Mesenchymal stem cell (in vitro differentiated cells and primary cell): ENCODE measurements around the gene PLA1A.

Source experiments
- DNase-seq: peaks from one replicate; pipeline ENCODE4 v3.0.0-alpha.2; 2013
- H2AFZ ChIP-seq: one replicate; pipeline ENCODE4 v1.6.1; 2013; ENCODE audit warnings: low read depth, mild to moderate bottlenecking, control low read depth, inconsistent platforms, low read length, moderate library complexity
- H2AK5ac ChIP-seq: 2 replicates; pipeline ENCODE4 v1.6.1; 2013; ENCODE audit warnings: low read length, moderate library complexity, mild to moderate bottlenecking, inconsistent platforms; ENCODE audit not compliant: severe bottlenecking
- H2BK120ac ChIP-seq: one replicate; pipeline ENCODE4 v1.6.1; 2013; ENCODE audit warnings: low read depth, mild to moderate bottlenecking, inconsistent platforms, low read length, moderate library complexity
- H2BK12ac ChIP-seq, 2 experiments: one replicate each; pipeline ENCODE4 v1.6.1; 2013; ENCODE audit warnings: inconsistent platforms in 2 of 2, low read length in 2 of 2, mild to moderate bottlenecking in 2 of 2, moderate library complexity in 2 of 2, control low read depth in 1 of 2
- H2BK15ac ChIP-seq: one replicate; pipeline ENCODE4 v1.6.1; 2013; ENCODE audit warnings: mild to moderate bottlenecking, low read depth, inconsistent platforms; ENCODE audit not compliant: poor library complexity, severe bottlenecking
- H2BK5ac ChIP-seq: 2 replicates; pipeline ENCODE4 v1.6.1; 2013; ENCODE audit warnings: low read depth, mild to moderate bottlenecking, low read length, control low read depth, inconsistent platforms; ENCODE audit not compliant: poor library complexity, severe bottlenecking
- H3K14ac ChIP-seq, 2 experiments: one replicate each; pipeline ENCODE4 v1.6.1; 2013; ENCODE audit warnings: inconsistent platforms in 2 of 2, low read length in 2 of 2, control low read depth in 1 of 2, mild to moderate bottlenecking in 1 of 2, moderate library complexity in 1 of 2
- H3K18ac ChIP-seq, 2 experiments: one replicate each; pipeline ENCODE4 v1.6.1; 2013; ENCODE audit warnings: inconsistent platforms in 2 of 2, low read length in 2 of 2, control low read depth in 1 of 2, low read depth in 1 of 2, mild to moderate bottlenecking in 1 of 2
- H3K23ac ChIP-seq, 2 experiments: one replicate each; pipeline ENCODE4 v1.6.1; 2013; ENCODE audit warnings: inconsistent platforms in 2 of 2, low read length in 2 of 2, mild to moderate bottlenecking in 2 of 2, moderate library complexity in 2 of 2, control low read depth in 1 of 2
- H3K27ac ChIP-seq: 2 replicates; pipeline ENCODE4 v1.5.1; 2013; ENCODE audit warnings: mild to moderate bottlenecking, moderate library complexity, low read length, control low read depth, inconsistent platforms; ENCODE audit not compliant: poor library complexity, severe bottlenecking
- H3K27me3 ChIP-seq, 2 experiments: 2 replicates each; pipeline versions ENCODE4 v1.6.1 to v1.7.0; 2013; ENCODE audit warnings: low read length in 2 of 2, mild to moderate bottlenecking in 2 of 2, moderate library complexity in 2 of 2, control low read depth in 1 of 2, inconsistent platforms in 1 of 2; ENCODE audit not compliant: control insufficient read depth in 1 of 2, insufficient read depth in 1 of 2
- H3K36me3 ChIP-seq, 2 experiments: 2 replicates each; pipeline versions ENCODE4 v1.6.1 to v1.7.0; 2013; ENCODE audit warnings: low read length in 2 of 2, control low read depth in 1 of 2, inconsistent platforms in 1 of 2, low read depth in 1 of 2, mild to moderate bottlenecking in 1 of 2; ENCODE audit not compliant: insufficient read depth in 2 of 2, control insufficient read depth in 1 of 2
- H3K4ac ChIP-seq, 2 experiments: one replicate each; pipeline ENCODE4 v1.6.1; 2013; ENCODE audit warnings: inconsistent platforms in 2 of 2, low read length in 2 of 2, mild to moderate bottlenecking in 2 of 2, moderate library complexity in 2 of 2, control low read depth in 1 of 2, low read depth in 1 of 2
- H3K4me1 ChIP-seq: 2 replicates; pipeline ENCODE4 v1.6.1; 2013; ENCODE audit warnings: low read depth, low read length, control low read depth; ENCODE audit not compliant: control insufficient read depth, insufficient read depth
- H3K4me2 ChIP-seq: 2 replicates; pipeline ENCODE4 v1.6.1; 2013; ENCODE audit warnings: low read length, mild to moderate bottlenecking, inconsistent platforms; ENCODE audit not compliant: poor library complexity, severe bottlenecking
- H3K4me3 ChIP-seq, 2 experiments: 2 replicates each; pipeline versions ENCODE4 v1.5.1 to v1.7.0; 2013; ENCODE audit warnings: low read length in 2 of 2, mild to moderate bottlenecking in 2 of 2, control low read depth in 1 of 2, low read depth in 1 of 2; ENCODE audit not compliant: insufficient read depth in 1 of 2
- H3K79me1 ChIP-seq: replicated peaks from 2 replicates; pipeline ENCODE4 v1.6.1; 2013; ENCODE audit warnings: mild to moderate bottlenecking, control low read depth, low read length, inconsistent platforms; ENCODE audit not compliant: poor library complexity, severe bottlenecking
- H3K9ac ChIP-seq: 2 replicates; pipeline ENCODE4 v1.7.0; 2013; ENCODE audit warnings: mild to moderate bottlenecking, low read length, moderate library complexity
- H3K9me3 ChIP-seq: 2 replicates; pipeline ENCODE4 v1.7.0; 2013; ENCODE audit warnings: mild to moderate bottlenecking, low read length; ENCODE audit not compliant: control insufficient read depth
- H4K8ac ChIP-seq: one replicate; pipeline ENCODE4 v1.6.1; 2013; ENCODE audit warnings: inconsistent platforms, mild to moderate bottlenecking, low read length, moderate library complexity
- H4K91ac ChIP-seq: one replicate; pipeline ENCODE4 v1.6.1; 2013; ENCODE audit warnings: mild to moderate bottlenecking, low read length, inconsistent platforms
- WGBS: methylation state at CpG from one replicate; pipeline ENCODE4 v1.1.7; 2013; ENCODE audit warnings: mixed read lengths; 5-methylcytosine and 5-hydroxymethylcytosine counted together

Gene PLA1A

DNA sequence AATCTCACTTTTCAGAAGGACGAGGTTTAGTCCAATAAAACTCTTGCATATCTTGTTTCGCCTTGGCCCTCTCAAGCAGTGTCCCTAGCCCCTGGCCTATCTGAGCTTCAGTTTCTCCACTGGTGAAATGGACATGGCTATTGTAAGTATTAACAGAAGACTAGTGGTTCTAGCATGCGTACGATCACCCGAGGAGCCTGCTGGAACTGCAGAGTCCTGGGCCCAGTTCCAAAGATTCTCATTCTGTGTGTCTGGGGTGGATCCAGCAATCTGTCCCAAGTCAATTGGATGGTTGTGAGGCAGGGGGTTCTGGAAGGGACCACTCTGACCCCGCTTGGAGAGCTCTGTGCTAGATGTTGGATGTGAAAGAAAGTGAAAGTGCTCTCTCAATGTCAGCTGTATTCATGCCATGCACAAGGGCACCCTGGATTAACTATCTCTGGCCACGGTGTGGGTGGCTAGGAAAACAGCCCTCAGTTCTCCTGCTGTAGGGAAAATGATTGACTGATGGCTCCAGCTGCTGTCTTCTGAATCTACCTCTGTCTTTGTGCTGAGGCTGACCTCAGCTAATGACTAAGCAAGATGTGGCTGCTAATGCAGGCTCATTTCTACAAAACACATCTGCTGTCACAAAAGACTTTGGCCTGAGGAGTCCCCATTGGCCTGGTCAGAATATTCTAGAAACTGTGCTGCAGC is 1.9 kb upstream of the PLA1A start:
- H3K27ac ChIP-seq: no peak overlapping the region

DNA sequence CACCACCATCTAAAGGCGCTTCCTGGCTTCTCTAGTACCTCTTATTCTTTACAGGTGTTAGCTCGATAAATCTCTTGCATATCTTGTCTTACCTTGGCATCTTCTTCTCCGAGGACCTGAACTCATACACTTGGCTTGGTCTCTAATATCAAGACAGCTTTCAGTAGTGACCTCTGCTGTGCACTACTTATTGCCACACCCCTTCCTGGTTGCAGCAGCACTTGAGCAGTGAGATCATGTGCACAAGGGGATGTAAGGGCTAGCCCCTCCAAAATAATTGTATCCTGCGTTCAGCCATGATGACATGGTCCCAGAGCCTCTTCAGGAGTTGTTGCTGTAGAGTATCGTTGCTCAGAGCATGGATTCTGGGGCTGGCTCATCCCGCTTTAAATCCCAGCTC is 1.3 kb upstream of the PLA1A start:
- H3K27ac ChIP-seq: no peak overlapping the region
- no peak overlapping the region for H2BK5ac ChIP-seq
- DNase-seq: no peak
- H4K8ac ChIP-seq: no peak overlapping the region
- H3K14ac ChIP-seq: no peak overlapping the region
- H3K23ac ChIP-seq: no peak overlapping the region
- no peak overlapping the region for H2BK15ac ChIP-seq
- 90% methylated on average over 5 of the region's 6 CpGs for WGBS
- H2AFZ ChIP-seq: no peak overlapping the region
- no peak overlapping the region for H3K4me2 ChIP-seq
- H3K9ac ChIP-seq: no peak overlapping the region
- no peak overlapping the region for H2AK5ac ChIP-seq
- H3K36me3 ChIP-seq: no peaks in the 10 kb centered on the region
- H3K18ac ChIP-seq: no peak overlapping the region
- H3K4ac ChIP-seq: no peak overlapping the region
- H3K4me3 ChIP-seq: peak overlapping the region in 1 of 2 experiments; percentile 71
- H3K79me1 ChIP-seq: peaks cover 2% of the 10 kb centered on the region
- H2BK12ac ChIP-seq: no peak overlapping the region
- H2BK120ac ChIP-seq: no peak overlapping the region
- no peak overlapping the region for H4K91ac ChIP-seq
- H3K9me3 ChIP-seq: no peaks in the 10 kb centered on the region
- peaks cover 21% of the 10 kb centered on the region for H3K4me1 ChIP-seq
- no peaks in the 10 kb centered on the region for H3K27me3 ChIP-seq

More for the DNA sequence above, 1.9 kb upstream of the PLA1A start:
- no peak for DNase-seq
- no peak overlapping the region for H3K23ac ChIP-seq
- H4K91ac ChIP-seq: no peak overlapping the region
- peaks cover 2% of the 10 kb centered on the region for H3K79me1 ChIP-seq
- no peak overlapping the region for H2BK15ac ChIP-seq
- H2BK5ac ChIP-seq: no peak overlapping the region
- H3K14ac ChIP-seq: no peak overlapping the region
- no peak overlapping the region for H4K8ac ChIP-seq
- no peak overlapping the region for H3K18ac ChIP-seq
- no peaks in the 10 kb centered on the region for H3K36me3 ChIP-seq
- H2AFZ ChIP-seq: no peak overlapping the region
- no peak overlapping the region for H3K4ac ChIP-seq
- H3K4me1 ChIP-seq: peaks cover 20% of the 10 kb centered on the region
- peak overlapping the region; percentile 56 for H3K9ac ChIP-seq
- peak overlapping the region in 1 of 2 experiments; percentile 71 for H3K4me3 ChIP-seq
- peak overlapping the region; percentile 17 for H2AK5ac ChIP-seq
- H3K27me3 ChIP-seq: no peaks in the 10 kb centered on the region
- no peaks in the 10 kb centered on the region for H3K9me3 ChIP-seq
- no peak overlapping the region for H2BK12ac ChIP-seq
- H2BK120ac ChIP-seq: no peak overlapping the region
- 96% methylated on average over 7 of the region's 7 CpGs for WGBS
- no peak overlapping the region for H3K4me2 ChIP-seq

DNA sequence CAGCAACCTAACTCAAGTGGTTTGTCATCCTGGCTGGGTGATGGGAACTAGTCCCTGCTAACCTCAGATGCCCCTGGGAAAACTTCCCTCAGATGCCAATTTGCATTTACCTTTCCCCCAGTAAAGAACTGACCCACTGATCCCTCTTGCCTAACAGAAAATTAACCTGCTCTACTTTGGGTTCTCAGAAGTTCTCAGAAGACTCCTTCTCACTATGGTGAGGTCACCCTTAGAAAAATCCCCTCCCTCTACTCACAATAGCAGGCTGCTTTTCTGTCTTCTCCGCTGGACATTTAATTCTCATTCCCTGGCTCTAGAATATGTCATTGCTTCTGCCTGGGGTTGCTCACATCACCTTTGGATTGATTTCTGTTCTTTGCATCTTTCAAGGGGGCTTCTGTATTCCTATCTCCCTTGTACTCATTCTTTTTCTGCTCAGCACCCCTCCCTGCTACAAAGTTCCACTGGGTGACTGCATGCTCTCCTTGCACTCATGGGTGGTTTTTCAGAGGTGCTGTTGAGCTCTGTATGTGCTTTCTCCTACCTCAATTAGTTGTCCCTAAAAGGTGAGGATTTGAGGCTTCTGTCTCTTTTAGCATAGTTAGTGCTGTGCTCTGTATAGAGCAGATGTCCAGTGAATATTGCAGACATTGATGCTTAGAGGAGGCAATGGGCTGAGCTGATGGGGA is 869 bp downstream of the PLA1A start:
- Histone ChIP-seq H3K4ac (no peak overlapping the region), H3K18ac (no peak overlapping the region), H2AK5ac (peak overlapping the region; percentile 64), H2BK5ac (no peak overlapping the region), H3K27ac (no peak overlapping the region), H3K14ac (no peak overlapping the region), H4K8ac (no peak overlapping the region), H3K23ac (no peak overlapping the region), H2BK15ac (no peak overlapping the region), H3K9me3 (no peaks in the 10 kb centered on the region), H3K27me3 (no peaks in the 10 kb centered on the region), H3K36me3 (no peaks in the 10 kb centered on the region), H3K9ac (no peak overlapping the region), H3K4me1 (peaks cover 21% of the 10 kb centered on the region), H4K91ac (no peak overlapping the region), H3K79me1 (peaks cover 2% of the 10 kb centered on the region), H2BK120ac (no peak overlapping the region), H2BK12ac (no peak overlapping the region), H2AFZ (no peak overlapping the region), H3K4me3 (no peak overlapping the region), H3K4me2 (no peak overlapping the region)
- 90% methylated on average over 1 of the region's 1 CpG for WGBS
- no peak for DNase-seq

DNA sequence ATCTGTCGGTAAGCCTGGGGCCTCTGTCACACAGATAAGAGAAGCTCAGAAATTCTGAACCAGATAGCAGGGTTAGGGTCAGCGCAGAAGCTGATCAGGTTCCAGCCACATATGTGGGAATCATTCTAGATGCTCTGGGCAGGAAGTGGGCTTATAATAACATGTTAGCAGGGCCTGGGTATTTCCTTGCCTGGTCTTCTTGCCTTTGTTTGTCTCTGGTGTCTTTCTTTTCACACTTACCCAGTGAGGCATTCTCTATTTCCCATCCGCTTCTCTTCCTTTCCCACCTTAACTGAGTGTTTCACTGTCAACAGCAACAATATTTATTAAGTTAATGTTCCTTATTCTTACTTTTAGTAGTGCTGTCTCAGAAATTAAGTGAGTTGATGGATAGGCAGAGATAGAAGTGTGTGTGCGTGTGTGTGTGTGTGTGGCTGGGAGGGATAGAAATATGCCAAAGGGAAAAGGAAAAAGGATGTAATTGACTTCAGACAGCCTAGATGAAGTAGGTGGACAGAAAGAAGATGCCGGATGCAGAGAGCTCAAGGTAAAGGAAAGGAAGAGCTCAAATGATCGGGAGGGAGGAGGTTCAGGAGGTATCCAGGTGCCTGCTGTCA is 2.0 kb downstream of the PLA1A start:
- Histone ChIP-seq H3K23ac (no peak overlapping the region), H3K4me3 (no peak overlapping the region), H4K8ac (no peak overlapping the region), H3K27ac (no peak overlapping the region), H2AK5ac (peak overlapping the region; percentile 82), H2AFZ (no peak overlapping the region), H2BK120ac (no peak overlapping the region), H3K4ac (no peak overlapping the region), H3K4me2 (no peak overlapping the region), H3K9me3 (no peaks in the 10 kb centered on the region), H3K27me3 (no peaks in the 10 kb centered on the region), H2BK15ac (no peak overlapping the region), H2BK5ac (no peak overlapping the region), H4K91ac (no peak overlapping the region), H3K14ac (no peak overlapping the region), H3K18ac (no peak overlapping the region), H3K36me3 (no peaks in the 10 kb centered on the region), H3K9ac (no peak overlapping the region), H3K4me1 (peaks cover 21% of the 10 kb centered on the region), H2BK12ac (no peak overlapping the region), H3K79me1 (peaks cover 2% of the 10 kb centered on the region)
- no peak for DNase-seq
- WGBS: 95% methylated on average over 4 of the region's 6 CpGs
